PFSK-1 (cell line): ENCODE data around the gene PPP3CA.

Source experiments
- FOXP2 ChIP-seq: optimal IDR thresholded peaks from 2 replicates; pipeline ENCODE3; 2011; ENCODE audit warnings: borderline replicate concordance, control low read depth, inconsistent platforms; ENCODE audit not compliant: insufficient read depth; ENCODE audit errors: extremely low read length, extremely low read depth
- POLR2AphosphoS5 ChIP-seq: IDR thresholded peaks from 2 replicates; pipeline ENCODE4 v1.6.1; 2012; ENCODE audit warnings: low read depth, mild to moderate bottlenecking, control low read depth, low read length, moderate library complexity
- REST ChIP-seq, 2 experiments: IDR thresholded peaks; 2 replicates each; pipeline versions ENCODE4 v1.6.1 to v1.8.0; 2011 to 2012; ENCODE audit warnings: low read depth in 2 of 2, low read length in 2 of 2, control low read depth in 1 of 2, inconsistent platforms in 1 of 2, mild to moderate bottlenecking in 1 of 2, moderate library complexity in 1 of 2; ENCODE audit not compliant: insufficient read depth in 1 of 2
- SIN3A ChIP-seq: IDR thresholded peaks from 2 replicates; pipeline ENCODE4 v1.6.1; 2012; ENCODE audit warnings: mild to moderate bottlenecking, low read length, moderate library complexity, borderline replicate concordance; ENCODE audit not compliant: insufficient read depth
- TAF1 ChIP-seq: IDR thresholded peaks from 2 replicates; pipeline ENCODE4 v1.6.1; 2012; ENCODE audit warnings: low read length, control low read depth, borderline replicate concordance; ENCODE audit not compliant: insufficient read depth

Gene PPP3CA

GRCh38 chr4:101018836-101019235 is 328.5 kb downstream of the PPP3CA start:
- no peak for TF ChIP-seq FOXP2
- no peak; the same call in 1 of the 2 replicates for TF ChIP-seq POLR2AphosphoS5
- no peak for TF ChIP-seq REST (IDR thresholded peaks at IDR 0.05; ENCODE audit: insufficient read depth in 1 of 2, low read depth in 2 of 2, low read length in 2 of 2)
- TF ChIP-seq SIN3A: no peak
- TF ChIP-seq TAF1: no peak

- TF ChIP-seq SIN3A (no peak), FOXP2 (no peak), TAF1 (no peak), POLR2AphosphoS5 (no peak), REST (IDR thresholded peaks at IDR 0.05; ENCODE audit: insufficient read depth in 1 of 2, low read depth in 2 of 2, low read length in 2 of 2) (no peak)
These were observed 332.9 kb downstream of the PPP3CA start for GRCh38 chr4:101014417-101014816.

- TF ChIP-seq REST (IDR thresholded peaks at IDR 0.05; ENCODE audit: insufficient read depth in 1 of 2, low read depth in 2 of 2, low read length in 2 of 2): no peak
- no peak for TF ChIP-seq POLR2AphosphoS5
- no peak for TF ChIP-seq SIN3A
- TF ChIP-seq FOXP2: no peak
- TF ChIP-seq TAF1: no peak
These were observed 336.3 kb downstream of the PPP3CA start for GRCh38 chr4:101010987-101011386.

GRCh38 chr4:101009471-101009870 is 337.9 kb downstream of the PPP3CA start:
- TF ChIP-seq SIN3A (no peak), REST (IDR thresholded peaks at IDR 0.05; ENCODE audit: insufficient read depth in 1 of 2, low read depth in 2 of 2, low read length in 2 of 2) (no peak), TAF1 (no peak), FOXP2 (no peak), POLR2AphosphoS5 (no peak)

GRCh38 chr4:101008503-101008902 is 338.8 kb downstream of the PPP3CA start:
- no peak for TF ChIP-seq SIN3A
- no peak for TF ChIP-seq POLR2AphosphoS5
- no peak for TF ChIP-seq FOXP2
- TF ChIP-seq TAF1: no peak
